Upper lobe of right lung (tissue), 1 donor: ENCODE data around the gene HSPB1. TPM values are rescaled to one million over a fixed set of nuclear protein-coding genes. Genes with fewer than 3 reads are reported as not detected.

Experiments used
- ATAC-seq: fragments of 200-7000 bp; cut with Tn5 transposase; one replicate; pipeline ENCODE4 v1.9.1; 2020; ENCODE audit warnings: mild to moderate bottlenecking, moderate library complexity
- DNase-seq: peaks from one replicate; pipeline ENCODE4 v3.0.0-alpha.2; 2020
- H3K27ac ChIP-seq: fragments of 200-600 bp; one replicate; pipeline ENCODE4 v1.8.0; 2022
- H3K27me3 ChIP-seq: fragments of 200-600 bp; one replicate; pipeline ENCODE4 v1.8.0; 2022; ENCODE audit warnings: mild to moderate bottlenecking
- H3K36me3 ChIP-seq: fragments of 200-600 bp; one replicate; pipeline ENCODE4 v1.8.0; 2022
- H3K4me1 ChIP-seq: fragments of 200-600 bp; one replicate; pipeline ENCODE4 v1.8.0; 2022
- H3K4me3 ChIP-seq: fragments of 200-600 bp; one replicate; pipeline ENCODE4 v1.8.0; 2022; ENCODE audit warnings: mild to moderate bottlenecking
- H3K9me3 ChIP-seq: fragments of 200-600 bp; one replicate; pipeline ENCODE4 v1.8.0; 2022
- CTCF ChIP-seq: fragments of 200-600 bp; IDR thresholded peaks from one replicate; pipeline ENCODE4 v1.8.0; 2022; ENCODE audit warnings: antibody characterized with exemption
- intact Hi-C: fragments of 100-400 bp; cut with DNase I; formaldehyde crosslinking; loops from one replicate; pipeline ENCODE4 v1.11.0; 2022
- total RNA-seq: library from RNA; stranded (reverse); fragmentation: NEBNext Ultra II Directional; extraction: Animal tissue kit (Norgen Biotek cat#: 25700); gene quantifications from one replicate; pipeline ENCODE4 v1.2.1, GENCODE V29; 2021
- donor health status: DM: no; HTN: yes; CAD: no; lungs with severe emphysema.

Gene HSPB1
- total RNA-seq, 1 donor from 2014 or later = 494 TPM

GRCh38 chr7:76296743-76297740, 5.4 kb upstream of the HSPB1 start:
- Histone ChIP-seq H3K27ac (peak overlapping the region; percentile 77), H3K36me3 (no peaks in the 10 kb centered on the region), H3K4me1 (peaks cover 53% of the 10 kb centered on the region), H3K9me3 (no peaks in the 10 kb centered on the region), H3K4me3 (no peak overlapping the region), H3K27me3 (no peaks in the 10 kb centered on the region)
- DNase-seq (peak; percentile 83), ATAC-seq (peak; percentile 71)
- no peak for TF ChIP-seq CTCF
- intact Hi-C loops = no loop called here

GRCh38 chr7:76300166-76300731, 2.2 kb upstream of the HSPB1 start:
- H3K27ac ChIP-seq = no peak overlapping the region
- H3K4me1 ChIP-seq = peaks cover 45% of the 10 kb centered on the region
- no peaks in the 10 kb centered on the region for H3K9me3 ChIP-seq
- H3K4me3 ChIP-seq = no peak overlapping the region
- peaks cover 7% of the 10 kb centered on the region for H3K36me3 ChIP-seq
- ATAC-seq = no peak
- intact Hi-C loops = no loop called here
- no peak for TF ChIP-seq CTCF
- no peaks in the 10 kb centered on the region for H3K27me3 ChIP-seq
- no peak for DNase-seq

- ATAC-seq (no peak), DNase-seq (no peak)
- TF ChIP-seq CTCF = no peak
- Histone ChIP-seq H3K4me3 (no peak overlapping the region), H3K4me1 (peaks cover 42% of the 10 kb centered on the region), H3K9me3 (no peaks in the 10 kb centered on the region), H3K36me3 (peaks cover 7% of the 10 kb centered on the region), H3K27me3 (no peaks in the 10 kb centered on the region), H3K27ac (no peak overlapping the region)
- intact Hi-C loops = no loop called here
Measured at GRCh38 chr7:76301000-76301399, 1.5 kb upstream of the HSPB1 start.

GRCh38 chr7:76303202-76304147, 1.0 kb downstream of the HSPB1 start:
- peak; percentile 75 for ATAC-seq
- H3K9me3 ChIP-seq = no peaks in the 10 kb centered on the region
- intact Hi-C loops = no loop called here

More at GRCh38 chr7:76303202-76304147, 1.0 kb downstream of the HSPB1 start:
- Histone ChIP-seq H3K4me1 (peaks cover 28% of the 10 kb centered on the region), H3K4me3 (peak overlapping the region; percentile 95), H3K27ac (peak overlapping the region; percentile 81), H3K27me3 (no peaks in the 10 kb centered on the region), H3K36me3 (peaks cover 7% of the 10 kb centered on the region)
- TF ChIP-seq CTCF = no peak
- DNase-seq = peak; percentile 94
